Stimulated activated CD4-positive, alpha-beta T cell treated with anti-CD3 and anti-CD28 coated beads, Interleukin-1b, Interleukin-23, amount 100 ng/mL, for 24 hours (primary cell): Measurements from ENCODE around the gene NDUFS4.
"Not testable (repeated sequence)": the region's sequence is repeated elsewhere in the genome, so short reads cannot be mapped to it uniquely, and the experiment has no call there.

Experiments used
- DNase-seq, 4 experiments: peaks; one replicate each; pipeline ENCODE4 v3.0.0-alpha.2; 2020; ENCODE audit warnings: low read depth in 4 of 4, low spot score in 1 of 4

NDUFS4 gene

DNA sequence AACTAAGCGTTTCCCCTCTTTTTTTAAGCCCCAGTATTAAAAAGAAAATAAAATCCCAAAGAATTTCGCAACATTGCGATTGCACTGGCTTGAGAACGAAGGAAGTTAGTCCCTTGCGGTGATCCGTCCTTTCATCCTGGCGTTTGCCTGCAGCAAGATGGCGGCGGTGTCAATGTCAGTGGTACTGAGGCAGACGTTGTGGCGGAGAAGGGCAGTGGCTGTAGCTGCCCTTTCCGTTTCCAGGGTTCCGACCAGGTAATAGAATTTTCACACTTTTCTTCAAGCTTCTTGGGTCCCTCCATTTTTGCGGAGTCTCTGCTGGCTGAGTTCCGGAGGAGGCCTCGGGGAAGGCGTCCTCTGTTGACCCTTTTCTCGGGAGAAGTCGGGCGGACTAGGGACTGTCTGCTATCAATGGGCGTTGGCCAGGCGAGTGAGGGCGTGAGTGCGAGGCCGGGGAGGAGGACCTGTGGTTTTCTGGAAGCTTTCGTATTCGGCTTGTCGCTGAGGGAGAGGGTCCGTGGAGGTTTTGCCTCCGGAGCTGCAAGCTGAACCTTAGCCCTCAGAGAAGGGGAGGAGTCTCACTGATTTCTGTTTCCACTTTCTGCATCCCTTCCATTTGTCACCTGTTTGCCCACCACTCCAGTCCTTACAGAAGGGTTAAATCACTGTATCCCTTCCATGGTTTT is at the start of gene NDUFS4:
Gene NDUFS4, plus strand, starts transcription at position 134 of the 686 bp plus-strand sequence. Its CDS starts 24 bp downstream, at position 158.
- peak; percentile 58 to 73 (median 70) for DNase-seq

DNA sequence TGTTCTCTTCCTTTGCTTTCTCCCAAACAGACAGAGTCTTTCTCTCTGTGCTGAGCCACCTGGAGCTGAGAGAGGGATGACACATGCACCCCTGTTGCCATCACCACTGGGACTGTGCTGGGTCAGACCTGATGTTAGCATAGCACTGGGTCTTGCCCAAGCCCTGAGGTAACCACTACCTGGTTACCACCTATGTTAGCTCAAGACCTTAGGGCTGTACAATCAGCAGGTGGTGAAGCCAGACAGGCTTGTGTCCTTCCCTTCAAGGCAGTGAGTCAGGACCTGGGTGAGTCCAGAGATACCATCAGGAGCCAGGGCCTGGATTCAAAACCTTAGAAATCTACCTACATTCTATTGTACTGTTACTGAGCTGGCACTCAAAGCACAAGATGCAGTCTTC is 47.9 kb upstream of the NDUFS4 start:
- no peak for DNase-seq

DNA sequence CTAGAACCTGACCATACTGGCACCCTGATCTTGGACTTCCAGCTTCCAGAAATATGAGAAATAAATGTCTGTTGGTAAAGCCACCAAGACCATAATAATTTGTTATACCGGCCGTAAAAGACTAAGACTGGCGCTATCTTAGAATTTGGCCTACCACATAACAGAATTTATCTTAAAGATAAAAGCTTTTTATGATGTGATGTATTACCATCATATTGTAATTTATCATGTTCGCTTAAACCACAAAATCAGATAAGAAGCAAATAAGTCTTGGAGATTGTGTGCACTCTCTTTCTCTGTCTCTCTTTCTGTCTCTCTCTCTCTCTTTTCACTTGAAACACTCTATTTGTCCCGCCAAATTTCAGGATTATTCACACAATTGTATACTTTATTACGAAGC is 44.5 kb upstream of the NDUFS4 start:
- DNase-seq = no peak

DNA sequence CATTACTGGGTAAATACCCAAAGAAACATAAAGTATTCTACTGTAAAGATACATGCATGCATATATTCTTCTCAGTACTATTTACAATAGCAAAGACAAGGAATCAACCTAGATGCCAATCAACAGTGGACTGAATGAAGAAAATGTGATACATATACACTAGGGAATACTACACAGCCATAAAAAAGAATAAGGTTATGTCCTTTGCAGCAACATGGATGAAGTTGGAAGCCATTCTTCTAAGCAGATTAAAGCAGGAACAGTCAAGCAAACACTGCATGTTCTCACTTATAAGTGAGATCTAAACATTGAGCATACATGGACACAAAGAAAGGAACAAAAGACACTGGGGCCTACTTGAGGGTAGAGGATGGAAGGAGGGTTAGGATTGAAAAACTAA is 39.6 kb upstream of the NDUFS4 start:
- no peak for DNase-seq

DNA sequence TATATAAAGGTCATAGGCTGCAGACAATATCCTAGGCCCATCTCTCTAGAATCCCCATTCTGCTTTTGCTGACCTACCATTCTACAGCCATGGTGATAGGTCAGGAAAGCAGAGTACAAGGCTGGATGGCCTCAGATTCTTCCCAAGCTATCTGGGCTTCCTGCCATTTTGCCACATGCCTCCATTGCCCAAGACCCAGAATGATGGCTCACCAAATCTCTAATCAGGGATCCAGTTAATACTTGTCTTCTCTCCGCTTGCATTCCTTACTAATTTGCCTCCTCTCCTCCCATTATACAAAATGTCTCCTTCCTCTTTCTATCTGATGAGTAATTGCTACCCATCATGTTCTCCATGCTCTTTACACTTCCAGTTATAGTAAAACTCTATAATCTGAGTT is 22.7 kb upstream of the NDUFS4 start:
- DNase-seq = no peak

DNA sequence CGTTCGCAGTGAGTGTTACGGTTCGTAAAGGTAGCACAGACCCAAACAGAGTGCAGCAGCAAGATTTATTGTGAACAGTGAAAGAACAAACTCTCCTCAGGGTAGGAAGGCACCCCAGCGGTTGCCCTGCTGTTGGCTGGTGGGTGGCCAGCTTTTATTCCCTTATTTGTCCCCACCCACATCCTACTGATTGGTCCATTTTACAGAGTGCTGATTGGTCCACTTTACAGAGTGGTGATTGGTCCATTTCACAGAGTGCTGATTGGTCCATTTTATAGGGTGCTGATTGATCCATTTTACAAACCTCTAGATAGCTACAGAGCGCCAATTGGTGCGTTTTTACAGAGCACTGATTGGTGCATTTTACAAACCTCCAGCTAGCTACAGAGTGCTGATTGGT is 19.7 kb upstream of the NDUFS4 start:
- not testable (repeated sequence) for DNase-seq

DNA sequence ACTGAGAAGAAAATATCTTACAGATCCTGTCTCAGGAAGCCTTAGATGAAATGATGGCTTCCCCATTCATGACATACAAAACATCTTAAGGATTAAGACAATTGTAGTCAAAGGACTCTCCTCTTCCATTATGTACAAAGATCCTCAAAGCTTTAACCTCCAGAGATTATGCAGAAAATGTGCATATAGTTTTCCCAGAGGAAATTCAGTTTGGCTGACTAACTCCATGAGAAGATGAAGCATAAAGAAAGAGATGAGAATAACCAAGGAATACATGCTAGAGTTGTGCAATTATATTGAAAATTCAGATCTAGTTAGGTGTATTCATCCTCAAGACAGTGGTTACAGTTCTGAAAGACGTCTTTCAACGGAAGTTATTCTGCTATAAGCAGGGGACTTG is 18.6 kb upstream of the NDUFS4 start:
- no peak for DNase-seq

DNA sequence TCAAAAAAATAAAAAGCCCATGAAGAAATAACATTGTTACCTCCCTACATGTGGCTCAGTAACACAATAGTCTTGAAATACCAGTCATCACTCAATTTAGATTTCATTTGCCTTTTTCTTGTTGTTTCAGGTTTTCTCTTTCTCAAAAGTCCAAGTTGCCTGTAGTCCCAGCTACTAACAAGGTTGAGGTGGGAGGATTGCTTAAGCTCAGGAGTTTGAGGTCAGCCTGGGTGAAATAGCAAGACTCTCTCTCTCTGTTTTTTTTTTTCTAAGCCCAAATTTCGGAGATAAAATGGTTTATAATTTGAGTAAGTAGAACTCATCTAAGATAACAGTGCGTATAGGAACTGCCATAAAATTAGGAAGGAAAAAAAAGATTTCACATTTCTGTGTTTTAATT is 17.5 kb upstream of the NDUFS4 start:
- no peak for DNase-seq

DNA sequence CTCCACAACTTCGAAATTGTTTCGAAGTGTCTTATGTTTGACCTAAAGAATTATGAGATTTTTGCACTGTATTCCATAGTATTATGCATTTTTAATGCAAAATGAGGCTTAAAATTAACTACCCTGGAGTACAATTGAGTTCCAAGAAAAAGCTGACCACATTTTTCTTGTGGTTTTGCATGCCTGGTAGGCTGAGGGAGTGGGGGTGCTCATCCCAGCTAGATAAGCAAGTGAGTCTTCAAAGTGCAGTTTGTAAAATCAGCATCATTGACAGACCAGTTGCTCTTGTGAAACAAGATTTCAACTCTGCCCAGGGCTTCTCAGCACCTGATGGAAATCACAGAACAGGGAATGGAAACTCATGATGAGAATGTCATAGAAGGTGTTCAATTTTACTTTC is 17.0 kb upstream of the NDUFS4 start:
- DNase-seq = no peak

DNA sequence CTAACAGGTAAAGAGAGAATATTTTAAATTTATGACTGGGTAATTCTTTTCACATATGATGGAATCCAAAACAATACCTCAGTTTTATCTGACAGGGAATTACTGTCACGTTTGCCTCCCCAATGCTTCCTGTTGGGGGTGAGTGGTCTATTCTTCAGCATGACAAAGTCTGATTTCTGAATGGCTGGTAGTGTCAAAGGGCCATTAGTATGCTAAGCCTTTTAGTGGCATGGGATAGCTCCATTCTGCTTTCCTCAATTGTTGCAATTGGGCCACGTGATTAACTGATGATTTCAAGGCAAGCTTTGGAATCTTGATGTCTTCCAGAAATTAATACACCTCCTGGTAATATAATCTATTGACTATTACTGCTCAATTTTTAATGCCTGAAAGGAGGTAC is 14.7 kb upstream of the NDUFS4 start:
- DNase-seq = no peak

DNA sequence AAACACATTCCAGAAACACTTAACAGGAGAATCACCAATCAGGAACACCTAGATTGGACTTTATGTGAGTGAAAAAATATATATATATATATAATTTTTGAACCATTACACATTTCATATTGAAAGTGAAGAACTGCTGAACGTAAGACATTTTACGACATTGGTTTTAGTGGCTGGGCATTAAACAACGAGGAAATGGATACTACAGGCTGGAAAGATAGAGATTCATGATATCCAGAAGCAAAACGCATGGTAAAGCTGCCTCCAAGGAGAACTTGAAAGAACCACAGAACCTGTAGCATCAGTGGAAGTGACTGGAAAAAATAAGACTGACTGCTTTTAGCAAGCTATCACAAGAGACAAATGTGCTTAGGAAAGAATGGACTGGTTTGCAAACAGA is 13.2 kb upstream of the NDUFS4 start:
- no peak for DNase-seq

DNA sequence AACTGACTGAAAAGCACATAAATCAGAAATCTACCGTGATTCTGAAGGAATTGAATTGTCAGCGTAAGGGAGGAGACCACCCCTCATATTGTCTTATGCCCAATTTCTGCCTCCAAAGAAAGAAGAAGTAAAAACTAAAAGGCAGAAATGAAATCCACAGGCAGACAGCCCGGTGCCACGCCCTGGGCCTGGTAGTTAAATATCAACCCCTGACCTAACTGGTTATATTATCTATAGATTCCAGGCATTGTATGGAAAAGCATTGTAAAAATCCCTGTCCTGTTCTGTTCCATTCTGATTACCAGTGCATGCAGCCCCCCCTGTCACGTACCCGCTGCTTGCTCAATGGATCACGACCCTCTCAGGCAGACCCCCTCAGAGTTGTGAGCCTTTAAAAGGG is 11.9 kb upstream of the NDUFS4 start:
- not testable (repeated sequence) for DNase-seq

DNA sequence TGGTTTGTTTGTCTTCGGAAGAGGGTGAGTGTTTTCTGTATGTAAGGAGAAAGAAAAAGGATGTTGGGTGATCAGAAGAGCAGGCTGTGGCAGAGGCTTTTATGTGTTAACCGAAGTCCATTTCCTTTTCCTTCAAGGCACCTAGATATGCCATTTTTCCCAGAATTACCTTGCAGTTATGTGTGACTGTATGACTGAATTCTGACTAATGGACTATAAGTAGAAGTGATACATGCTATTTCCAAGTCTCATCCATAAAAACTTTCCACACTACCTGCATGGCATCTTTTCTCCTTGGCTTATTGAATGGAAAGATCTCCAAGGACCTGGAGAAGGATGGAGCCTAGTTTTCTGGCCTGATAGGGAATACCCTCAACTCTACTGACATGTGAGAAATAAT is 10.6 kb upstream of the NDUFS4 start:
- no peak for DNase-seq

DNA sequence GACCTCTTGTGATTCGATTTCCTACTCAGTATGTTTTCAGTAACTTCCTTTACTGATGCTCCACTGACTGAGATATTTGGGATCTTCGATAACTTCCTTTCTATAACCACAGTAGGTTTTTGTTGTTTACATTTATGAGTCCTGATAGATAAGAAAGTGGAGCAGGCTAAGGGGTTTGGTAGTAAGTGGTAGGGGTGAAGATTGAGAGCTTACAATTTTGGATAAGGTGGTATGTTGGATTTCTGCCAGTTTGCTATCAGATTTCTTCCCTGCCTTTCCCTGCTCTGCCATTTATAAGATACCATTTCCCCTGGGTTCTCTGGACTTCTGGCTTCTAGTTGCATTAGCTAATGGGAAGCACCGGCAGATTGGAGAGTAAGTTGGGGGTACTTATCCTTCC is 7.9 kb upstream of the NDUFS4 start:
- DNase-seq = no peak

DNA sequence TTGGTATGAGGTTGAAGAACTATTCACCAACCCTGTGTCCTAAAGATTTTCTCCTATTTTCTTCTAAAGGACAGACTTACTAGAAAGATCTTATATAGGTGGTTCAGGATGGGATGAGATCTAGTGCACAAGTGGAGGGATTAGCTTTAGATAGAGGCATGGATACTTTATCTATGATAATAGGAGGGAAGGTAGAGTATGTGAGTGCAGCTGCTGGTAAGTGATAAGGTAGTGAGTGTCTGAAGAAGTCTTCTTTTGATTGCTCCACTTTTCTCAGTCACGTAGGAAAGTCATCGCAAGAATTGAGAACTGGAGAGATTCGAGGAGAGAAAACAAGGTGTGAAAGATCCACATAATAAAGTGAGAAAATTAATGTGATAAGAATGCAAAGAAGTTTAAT is 6.0 kb upstream of the NDUFS4 start:
- no peak for DNase-seq

DNA sequence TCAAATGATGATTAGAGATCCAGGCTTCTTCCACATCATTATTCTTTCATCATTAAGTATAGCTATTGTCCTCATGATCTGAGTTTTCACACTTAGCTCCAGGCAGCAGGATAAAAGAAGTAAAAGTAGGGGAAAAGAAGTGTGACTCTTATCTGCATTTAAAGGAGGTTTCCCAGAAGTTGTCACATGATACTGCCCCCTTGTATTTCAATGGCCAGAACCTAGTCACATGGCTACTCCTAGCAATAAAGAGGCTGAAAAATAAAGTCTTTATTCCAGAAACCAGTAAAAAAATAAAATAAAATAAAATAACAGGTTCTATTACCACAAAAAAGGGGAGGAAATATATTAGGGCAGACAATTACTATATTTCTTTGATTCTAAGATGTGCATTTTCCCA is 5.3 kb upstream of the NDUFS4 start:
- no peak for DNase-seq

DNA sequence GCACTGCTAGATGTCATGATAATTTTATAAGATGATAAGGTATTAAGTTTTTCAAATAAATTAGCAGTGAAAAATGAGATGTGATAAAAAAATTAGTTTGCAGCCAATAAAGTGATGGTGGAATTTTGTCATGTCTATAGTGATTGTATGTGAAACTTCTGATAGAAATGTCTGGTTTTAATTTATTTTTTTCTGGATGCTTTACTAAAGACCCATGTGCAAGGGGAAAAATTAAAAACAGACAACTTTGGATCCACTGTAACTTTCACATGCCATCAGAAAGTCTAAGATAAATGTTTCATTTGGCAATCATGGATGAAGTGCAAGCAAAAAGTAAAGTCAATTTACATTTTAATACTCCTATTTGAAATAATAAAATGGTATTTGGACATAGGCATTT is 4.4 kb upstream of the NDUFS4 start:
- DNase-seq = no peak

DNA sequence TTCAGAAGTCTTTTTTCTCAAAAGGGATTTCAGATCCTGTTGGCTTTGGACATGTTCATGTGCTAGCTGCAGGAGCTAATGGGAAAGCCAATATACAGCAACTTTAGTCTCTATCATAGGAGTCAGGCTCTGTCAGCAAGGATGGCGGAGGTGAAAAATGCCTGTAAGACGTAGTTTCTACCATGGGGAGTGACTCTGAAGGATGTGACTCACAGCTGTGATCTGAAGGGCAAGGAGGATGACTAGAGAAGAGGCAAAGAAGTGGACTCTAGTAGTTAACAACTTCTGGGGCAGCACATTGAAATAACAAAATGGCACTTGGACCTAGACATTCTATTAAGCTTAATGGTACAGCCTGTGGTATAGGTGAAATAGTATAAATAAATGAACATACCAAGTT is 3.1 kb upstream of the NDUFS4 start:
- DNase-seq = no peak

DNA sequence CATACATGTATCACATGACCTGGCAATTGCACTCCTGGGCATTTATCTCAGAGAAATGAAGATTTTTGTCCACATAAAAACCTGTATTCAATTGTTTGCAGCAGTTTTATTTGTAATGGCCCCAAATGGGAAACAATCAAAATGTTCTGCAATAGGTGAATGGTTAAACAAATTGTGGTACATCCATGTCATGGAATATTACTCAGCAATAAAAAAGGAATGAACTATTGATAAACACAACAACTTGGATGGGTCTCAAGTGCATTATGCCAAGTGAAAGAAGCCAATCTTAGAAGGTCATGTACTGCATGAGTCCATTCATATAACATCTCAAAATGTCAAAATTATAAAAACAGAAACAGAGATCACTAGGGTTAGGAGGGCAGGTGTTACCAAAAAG is 1.5 kb upstream of the NDUFS4 start:
- no peak for DNase-seq

DNA sequence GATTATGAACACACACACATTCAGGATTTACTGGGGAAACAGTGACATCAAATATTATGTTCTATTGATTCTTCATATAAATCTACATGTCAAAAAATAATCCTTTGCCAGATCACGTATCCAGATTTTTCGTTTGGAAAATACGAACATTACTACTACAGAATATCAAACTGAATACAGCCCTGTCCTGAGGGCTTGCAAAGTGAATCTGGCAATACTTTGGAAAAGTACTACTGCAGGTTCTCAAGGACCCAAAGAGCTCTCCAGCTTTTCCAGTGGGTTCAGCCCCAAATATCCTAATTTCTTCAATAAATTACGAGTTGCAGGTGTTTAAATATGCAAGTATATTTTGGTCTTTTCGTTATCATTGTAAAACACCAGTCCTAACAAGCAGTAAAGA is 411 bp upstream of the NDUFS4 start:
- DNase-seq = no peak

DNA sequence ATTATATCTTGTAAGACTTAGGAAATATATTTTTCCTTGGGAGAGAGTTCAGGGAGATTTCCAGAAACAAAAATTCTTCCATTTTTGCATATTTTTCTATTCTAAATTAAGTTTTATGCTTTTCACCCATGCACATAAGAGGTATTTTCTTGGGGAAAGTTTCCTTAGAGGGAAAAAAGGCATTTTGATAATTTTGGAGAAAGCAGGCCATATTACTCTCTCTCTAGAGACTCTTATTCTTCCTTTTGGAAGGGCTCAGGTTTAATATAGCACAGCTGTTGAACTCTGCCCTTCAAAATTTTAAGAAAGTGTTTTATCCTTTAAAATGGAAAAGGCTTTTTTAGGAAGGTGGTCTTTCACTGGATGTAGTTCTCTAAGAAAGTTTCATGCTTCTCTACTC is 8.0 kb downstream of the NDUFS4 start:
- no peak for DNase-seq

DNA sequence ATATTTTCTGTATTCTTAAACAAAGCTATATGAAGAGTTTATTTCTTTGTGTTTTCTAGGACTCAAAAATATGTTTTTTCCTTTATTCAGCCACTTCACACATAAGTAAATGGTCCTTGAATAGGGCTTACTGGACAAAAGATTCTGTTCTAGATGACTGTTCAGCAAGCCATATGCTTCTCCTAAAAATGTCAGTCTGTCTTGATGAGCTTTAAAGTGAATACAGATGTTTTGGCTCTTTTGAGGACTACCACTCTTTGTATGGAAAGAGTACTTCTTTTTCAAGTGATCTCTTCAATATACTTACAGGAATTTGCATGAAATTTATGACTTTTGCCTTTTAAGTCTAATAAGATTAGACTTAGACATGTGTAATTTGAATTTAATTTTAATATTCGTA is 8.4 kb downstream of the NDUFS4 start:
- no peak for DNase-seq

DNA sequence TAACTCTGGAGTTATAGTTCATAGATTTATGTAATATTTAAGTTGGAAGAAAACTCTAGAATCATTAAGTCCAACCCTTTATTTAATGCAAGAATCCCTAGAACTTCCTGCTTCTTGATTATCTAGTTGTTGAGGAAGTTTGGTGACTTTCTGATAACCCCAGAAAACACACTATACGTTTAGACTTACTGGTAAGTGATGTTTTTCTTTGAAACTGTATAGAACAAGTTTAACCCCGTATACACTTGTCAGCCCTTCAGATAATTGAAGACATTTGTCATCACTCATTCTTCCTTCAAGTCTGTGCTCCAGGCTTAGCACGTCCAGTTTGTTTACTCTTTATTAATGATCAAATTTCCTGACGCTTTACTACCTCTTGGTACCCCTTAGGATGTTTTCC is 9.0 kb downstream of the NDUFS4 start:
- DNase-seq = no peak

DNA sequence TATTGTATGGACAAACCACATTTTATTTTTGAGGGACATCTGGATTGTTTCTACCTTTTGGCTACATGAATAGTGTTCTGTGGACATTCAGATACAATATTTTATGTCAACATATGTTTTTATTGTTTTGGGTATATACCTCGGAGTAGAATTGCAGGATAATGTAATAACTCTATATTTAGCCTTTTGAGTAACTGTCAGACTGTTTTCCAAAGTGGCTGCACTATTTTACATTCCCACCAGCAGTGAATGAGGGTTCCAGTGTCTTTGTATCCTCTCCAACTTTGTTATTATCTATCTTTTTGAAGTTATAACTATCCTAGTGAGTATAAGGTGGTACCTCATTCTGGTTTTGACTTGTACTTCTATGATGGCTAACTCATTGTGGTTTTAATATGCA is 11.0 kb downstream of the NDUFS4 start:
- no peak for DNase-seq
